Activated CD8-positive, alpha-beta memory T cell treated with anti-CD3 and anti-CD28 coated beads for 24 hours (primary cell): ENCODE results near the gene FRMD7.

Source experiments
- DNase-seq: peaks from one replicate; pipeline ENCODE4 v3.0.0-alpha.2; 2020

Gene FRMD7

GRCh38 chrX:132031867-132032266 is 96.0 kb downstream of the FRMD7 start:
- DNase-seq = no peak

- DNase-seq = no peak
Measured at GRCh38 chrX:132030264-132030663, 97.6 kb downstream of the FRMD7 start.
